ENCODE results near the gene EPHA6.
A peak's percentile ranks its signal among the peaks of the same experiment; 100 is the strongest.

The EPHA6 gene

GRCh38 chr3:97647441-97647982 lies 833.1 kb downstream of the EPHA6 start:
- Histone ChIP-seq H3K9me3 (ENCODE audit: control insufficient read depth, low read length) (no peaks in the 10 kb centered on the region), H3K4me3 (ENCODE audit: low read length) (no peak overlapping the region), H3K4me1 (ENCODE audit: control insufficient read depth, insufficient read depth, low read length) (no peaks in the 10 kb centered on the region), H3K9ac (ENCODE audit: low read length) (no peak overlapping the region), H3K36me3 (ENCODE audit: control insufficient read depth, insufficient read depth, low read length, severe bottlenecking) (no peaks in the 10 kb centered on the region), H3K27me3 (replicated peaks; ENCODE audit: control insufficient read depth, insufficient read depth, low read length) (no peaks in the 10 kb centered on the region)
- no peak for DNase-seq (ENCODE audit: low read depth)

GRCh38 chr3:97655971-97656370 lies 841.6 kb downstream of the EPHA6 start:
- DNase-seq (ENCODE audit: low read depth) = no peak
- no peaks in the 10 kb centered on the region for H3K9me3 ChIP-seq (ENCODE audit: control insufficient read depth, low read length)
- H3K36me3 ChIP-seq (ENCODE audit: control insufficient read depth, insufficient read depth, low read length, severe bottlenecking) = no peaks in the 10 kb centered on the region
- H3K4me3 ChIP-seq (ENCODE audit: low read length) = no peak overlapping the region
- H3K27me3 ChIP-seq (replicated peaks; ENCODE audit: control insufficient read depth, insufficient read depth, low read length) = peaks cover 3% of the 10 kb centered on the region
- no peak overlapping the region for H3K9ac ChIP-seq (ENCODE audit: low read length)
- H3K4me1 ChIP-seq (ENCODE audit: control insufficient read depth, insufficient read depth, low read length) = no peaks in the 10 kb centered on the region

GRCh38 chr3:97656638-97657037 lies 842.2 kb downstream of the EPHA6 start:
- no peaks in the 10 kb centered on the region for H3K9me3 ChIP-seq (ENCODE audit: control insufficient read depth, low read length)
- H3K27me3 ChIP-seq (replicated peaks; ENCODE audit: control insufficient read depth, insufficient read depth, low read length) = peaks cover 3% of the 10 kb centered on the region
- H3K4me1 ChIP-seq (ENCODE audit: control insufficient read depth, insufficient read depth, low read length) = no peaks in the 10 kb centered on the region
- no peak overlapping the region for H3K4me3 ChIP-seq (ENCODE audit: low read length)
- no peak overlapping the region for H3K9ac ChIP-seq (ENCODE audit: low read length)
- DNase-seq (ENCODE audit: low read depth) = no peak
- no peaks in the 10 kb centered on the region for H3K36me3 ChIP-seq (ENCODE audit: control insufficient read depth, insufficient read depth, low read length, severe bottlenecking)

- H3K4me3 ChIP-seq (ENCODE audit: low read length) = no peak overlapping the region
Observed at GRCh38 chr3:97658668-97659285, 844.4 kb downstream of the EPHA6 start.

GRCh38 chr3:97662264-97662663 lies 847.9 kb downstream of the EPHA6 start:
- Histone ChIP-seq H3K4me3 (ENCODE audit: low read length) (no peak overlapping the region), H3K4me1 (ENCODE audit: control insufficient read depth, insufficient read depth, low read length) (no peaks in the 10 kb centered on the region), H3K9ac (ENCODE audit: low read length) (no peak overlapping the region), H3K27me3 (replicated peaks; ENCODE audit: control insufficient read depth, insufficient read depth, low read length) (peaks cover 3% of the 10 kb centered on the region), H3K9me3 (ENCODE audit: control insufficient read depth, low read length) (no peaks in the 10 kb centered on the region), H3K36me3 (ENCODE audit: control insufficient read depth, insufficient read depth, low read length, severe bottlenecking) (no peaks in the 10 kb centered on the region)
- no peak for DNase-seq (ENCODE audit: low read depth)

More at GRCh38 chr3:97658668-97659285, 844.4 kb downstream of the EPHA6 start:
- no peaks in the 10 kb centered on the region for H3K4me1 ChIP-seq (ENCODE audit: control insufficient read depth, insufficient read depth, low read length)
- DNase-seq (ENCODE audit: low read depth) = peak; percentile 54
- H3K9me3 ChIP-seq (ENCODE audit: control insufficient read depth, low read length) = no peaks in the 10 kb centered on the region
- H3K27me3 ChIP-seq (replicated peaks; ENCODE audit: control insufficient read depth, insufficient read depth, low read length) = peaks cover 3% of the 10 kb centered on the region
- H3K9ac ChIP-seq (ENCODE audit: low read length) = no peak overlapping the region
- no peaks in the 10 kb centered on the region for H3K36me3 ChIP-seq (ENCODE audit: control insufficient read depth, insufficient read depth, low read length, severe bottlenecking)

- no peak overlapping the region for H3K4me3 ChIP-seq (ENCODE audit: low read length)
- no peak overlapping the region for H3K9ac ChIP-seq (ENCODE audit: low read length)
- H3K9me3 ChIP-seq (ENCODE audit: control insufficient read depth, low read length) = no peaks in the 10 kb centered on the region
- no peaks in the 10 kb centered on the region for H3K4me1 ChIP-seq (ENCODE audit: control insufficient read depth, insufficient read depth, low read length)
- no peaks in the 10 kb centered on the region for H3K36me3 ChIP-seq (ENCODE audit: control insufficient read depth, insufficient read depth, low read length, severe bottlenecking)
- H3K27me3 ChIP-seq (replicated peaks; ENCODE audit: control insufficient read depth, insufficient read depth, low read length) = peaks cover 3% of the 10 kb centered on the region
- no peak for DNase-seq (ENCODE audit: low read depth)
Observed at GRCh38 chr3:97662762-97663161, 848.4 kb downstream of the EPHA6 start.

GRCh38 chr3:97665896-97666295 lies 851.5 kb downstream of the EPHA6 start:
- Histone ChIP-seq H3K9me3 (ENCODE audit: control insufficient read depth, low read length) (no peaks in the 10 kb centered on the region), H3K9ac (ENCODE audit: low read length) (no peak overlapping the region), H3K4me1 (ENCODE audit: control insufficient read depth, insufficient read depth, low read length) (no peaks in the 10 kb centered on the region), H3K27me3 (replicated peaks; ENCODE audit: control insufficient read depth, insufficient read depth, low read length) (no peaks in the 10 kb centered on the region), H3K4me3 (ENCODE audit: low read length) (no peak overlapping the region), H3K36me3 (ENCODE audit: control insufficient read depth, insufficient read depth, low read length, severe bottlenecking) (no peaks in the 10 kb centered on the region)
- DNase-seq (ENCODE audit: low read depth) = no peak

GRCh38 chr3:97670952-97671351 lies 856.6 kb downstream of the EPHA6 start:
- Histone ChIP-seq H3K9ac (ENCODE audit: low read length) (no peak overlapping the region), H3K9me3 (ENCODE audit: control insufficient read depth, low read length) (no peaks in the 10 kb centered on the region), H3K27me3 (replicated peaks; ENCODE audit: control insufficient read depth, insufficient read depth, low read length) (no peaks in the 10 kb centered on the region), H3K36me3 (ENCODE audit: control insufficient read depth, insufficient read depth, low read length, severe bottlenecking) (no peaks in the 10 kb centered on the region), H3K4me1 (ENCODE audit: control insufficient read depth, insufficient read depth, low read length) (no peaks in the 10 kb centered on the region), H3K4me3 (ENCODE audit: low read length) (no peak overlapping the region)
- DNase-seq (ENCODE audit: low read depth) = no peak

GRCh38 chr3:97673357-97673997 lies 859.1 kb downstream of the EPHA6 start:
- Histone ChIP-seq H3K4me3 (ENCODE audit: low read length) (no peak overlapping the region), H3K9ac (ENCODE audit: low read length) (no peak overlapping the region), H3K27me3 (replicated peaks; ENCODE audit: control insufficient read depth, insufficient read depth, low read length) (no peaks in the 10 kb centered on the region), H3K36me3 (ENCODE audit: control insufficient read depth, insufficient read depth, low read length, severe bottlenecking) (no peaks in the 10 kb centered on the region), H3K9me3 (ENCODE audit: control insufficient read depth, low read length) (no peaks in the 10 kb centered on the region), H3K4me1 (ENCODE audit: control insufficient read depth, insufficient read depth, low read length) (no peaks in the 10 kb centered on the region)
- no peak for DNase-seq (ENCODE audit: low read depth)

GRCh38 chr3:97674461-97674860 lies 860.1 kb downstream of the EPHA6 start:
- DNase-seq (ENCODE audit: low read depth) = no peak
- Histone ChIP-seq H3K9me3 (ENCODE audit: control insufficient read depth, low read length) (no peaks in the 10 kb centered on the region), H3K9ac (ENCODE audit: low read length) (no peak overlapping the region), H3K4me1 (ENCODE audit: control insufficient read depth, insufficient read depth, low read length) (no peaks in the 10 kb centered on the region), H3K4me3 (ENCODE audit: low read length) (no peak overlapping the region), H3K27me3 (replicated peaks; ENCODE audit: control insufficient read depth, insufficient read depth, low read length) (no peaks in the 10 kb centered on the region), H3K36me3 (ENCODE audit: control insufficient read depth, insufficient read depth, low read length, severe bottlenecking) (no peaks in the 10 kb centered on the region)

GRCh38 chr3:97680210-97680609 lies 865.8 kb downstream of the EPHA6 start:
- Histone ChIP-seq H3K36me3 (ENCODE audit: control insufficient read depth, insufficient read depth, low read length, severe bottlenecking) (no peaks in the 10 kb centered on the region), H3K27me3 (replicated peaks; ENCODE audit: control insufficient read depth, insufficient read depth, low read length) (no peaks in the 10 kb centered on the region), H3K9me3 (ENCODE audit: control insufficient read depth, low read length) (no peaks in the 10 kb centered on the region), H3K9ac (ENCODE audit: low read length) (no peak overlapping the region), H3K4me3 (ENCODE audit: low read length) (no peak overlapping the region), H3K4me1 (ENCODE audit: control insufficient read depth, insufficient read depth, low read length) (no peaks in the 10 kb centered on the region)
- DNase-seq (ENCODE audit: low read depth) = no peak

Measured in adipocyte (in vitro differentiated cells).